B cell (primary cell): ENCODE results near the gene EHHADH. TPM values are rescaled to one million over a fixed set of nuclear protein-coding genes. Genes with fewer than 3 reads are reported as not detected.
"Not testable (repeated sequence)": the region's sequence is repeated elsewhere in the genome, so short reads cannot be mapped to it uniquely, and the experiment has no call there.

Experiments
- ATAC-seq: fragments of 200-7000 bp; cut with Tn5 transposase; one replicate; pipeline ENCODE4 v1.10.0; 2021; ENCODE audit warnings: low read depth, mild to moderate bottlenecking, moderate number of reproducible peaks, moderate library complexity
- CTCF ChIA-PET: fragments of 350-600 bp; sonication (Branson Sonifier 250); formaldehyde crosslinking; loops from one replicate; lab custom pipeline; 2021; ENCODE audit warnings: antibody characterized with exemption, inconsistent platforms; lab: Charles Lee
- POLR2A ChIA-PET: fragments of 350-600 bp; sonication (Branson Sonifier 250); formaldehyde crosslinking; loops from one replicate; lab custom pipeline; 2021; ENCODE audit warnings: antibody characterized with exemption; lab: Charles Lee
- DNase-seq: peaks from one replicate; pipeline ENCODE4 v3.0.0; 2013
- H2AFZ ChIP-seq: 2 replicates; pipeline ENCODE4 v1.6.1; 2012; ENCODE audit warnings: mild to moderate bottlenecking, low read depth, low read length; ENCODE audit not compliant: insufficient read depth, poor library complexity, severe bottlenecking
- H3K27ac ChIP-seq, 2 donors: 1 replicate in 1 of 2; 2 replicates in 1 of 2; pipeline ENCODE4 v1.5.1; 2012 to 2013; ENCODE audit warnings: low read length in 2 of 2, mild to moderate bottlenecking in 2 of 2, moderate library complexity in 1 of 2
- H3K27me3 ChIP-seq, 4 experiments: fragments of 200-600 bp in 1 of 4; sonication (generic) in 1 of 4; replicated peaks in 1 of 4; 1 replicate in 2 of 4; 2 replicates in 2 of 4; pipeline versions ENCODE4 v1.6.1 to v1.7.0; 2013 to 2016; ENCODE audit warnings: low read length in 3 of 4, mild to moderate bottlenecking in 2 of 4, mixed read lengths in 1 of 4, moderate library complexity in 1 of 4; ENCODE audit not compliant: insufficient read depth in 4 of 4, control insufficient read depth in 3 of 4; ENCODE audit errors: control extremely low read depth in 1 of 4
- H3K36me3 ChIP-seq, 2 experiments: replicated peaks in 1 of 2; 1 replicate in 1 of 2; 2 replicates in 1 of 2; pipeline versions ENCODE4 v1.6.1 to v1.7.1; 2013; ENCODE audit warnings: low read length in 1 of 2; ENCODE audit not compliant: insufficient read depth in 2 of 2, control insufficient read depth in 1 of 2; ENCODE audit errors: control extremely low read depth in 1 of 2, extremely low read depth in 1 of 2
- H3K4me1 ChIP-seq, 2 donors: fragments of 200-600 bp in 1 of 2; sonication (generic) in 1 of 2; 1 replicate in 1 of 2; 2 replicates in 1 of 2; pipeline versions ENCODE4 v1.5.1 to v1.6.1; 2013 to 2017; ENCODE audit warnings: low read length in 2 of 2; ENCODE audit not compliant: control insufficient read depth in 2 of 2, insufficient read depth in 2 of 2
- H3K4me2 ChIP-seq: replicated peaks from 2 replicates; pipeline ENCODE3; 2012; ENCODE audit warnings: mild to moderate bottlenecking, low read depth, low read length; ENCODE audit not compliant: poor library complexity, severe bottlenecking
- H3K4me3 ChIP-seq, 5 experiments: fragments of 200-600 bp in 1 of 5; sonication (generic) in 1 of 5; 1 replicate in 3 of 5; 2 replicates in 2 of 5; pipeline versions ENCODE4 v1.5.1 to v1.7.0; 2011 to 2016; ENCODE audit warnings: low read length in 4 of 5, mild to moderate bottlenecking in 4 of 5, low read depth in 2 of 5, control low read depth in 1 of 5, moderate library complexity in 1 of 5; ENCODE audit not compliant: insufficient read depth in 1 of 5; ENCODE audit errors: control extremely low read depth in 1 of 5, extremely low read depth in 1 of 5
- H3K79me2 ChIP-seq: fragments of 200-600 bp; sonication (generic); one replicate; pipeline ENCODE4 v1.6.0; 2016; ENCODE audit warnings: low read length; ENCODE audit not compliant: control insufficient read depth, insufficient read depth
- H3K9ac ChIP-seq: fragments of 200-600 bp; sonication (generic); 2 replicates; pipeline ENCODE4 v1.6.1; 2017; ENCODE audit warnings: mild to moderate bottlenecking, low read length, moderate library complexity
- H3K9me3 ChIP-seq, 3 donors: one replicate each; pipeline versions ENCODE4 v1.6.1 to v1.7.1; 2013; ENCODE audit warnings: low read length in 2 of 3; ENCODE audit not compliant: control insufficient read depth in 2 of 3, insufficient read depth in 1 of 3; ENCODE audit errors: control extremely low read depth in 1 of 3
- H4K20me1 ChIP-seq: 2 replicates; pipeline ENCODE4 v1.6.0; 2012; ENCODE audit warnings: mild to moderate bottlenecking, low read length; ENCODE audit not compliant: insufficient read depth, control insufficient read depth, poor library complexity, severe bottlenecking
- H3K27ac Mint-ChIP-seq: one replicate; pipeline ENCODE4 v1.8.0; 2021; ENCODE audit warnings: mixed read lengths
- H3K27me3 Mint-ChIP-seq: one replicate; pipeline ENCODE4 v1.8.0; 2021; ENCODE audit warnings: mixed read lengths
- H3K4me1 Mint-ChIP-seq: one replicate; pipeline ENCODE4 v1.8.0; 2021; ENCODE audit warnings: mixed read lengths
- H3K4me3 Mint-ChIP-seq: one replicate; pipeline ENCODE4 v1.8.0; 2021; ENCODE audit warnings: mixed read lengths
- H3K9me3 Mint-ChIP-seq: one replicate; pipeline ENCODE4 v1.8.0; 2022; ENCODE audit warnings: mixed read lengths; ENCODE audit not compliant: insufficient read depth
- CTCF ChIP-seq: fragments of 200-600 bp; IDR thresholded peaks from one replicate; pipeline ENCODE4 v1.8.0; 2022; ENCODE audit warnings: antibody characterized with exemption, mild to moderate bottlenecking
- EZH2 ChIP-seq: IDR thresholded peaks from 2 replicates; pipeline ENCODE4 v1.6.1; 2012; ENCODE audit warnings: borderline replicate concordance, low read depth, mild to moderate bottlenecking, moderate library complexity, low read length; ENCODE audit not compliant: insufficient read depth, poor library complexity, severe bottlenecking
- WGBS: methylation state at CpG from one replicate; pipeline ENCODE4 v1.1.5; 2013; ENCODE audit warnings: missing lambda C conversion rate; ENCODE audit not compliant: insufficient coverage; 5-methylcytosine and 5-hydroxymethylcytosine counted together
- intact Hi-C: fragments of 100-400 bp; cut with micrococcal nuclease; formaldehyde crosslinking; loops from one replicate; pipeline ENCODE4 v1.10.0; 2022
- polyA plus RNA-seq: library from polyadenylated mRNA; depleted of rRNA; stranded (reverse); fragments of >200 nt; gene quantifications from 2 replicates; pipeline ENCODE4 v1.2.3, GENCODE V29; 2012
- total RNA-seq, 2 donors: library from RNA; stranded (reverse); fragments of 120-200 nt in 1 of 2; gene quantifications; 1 replicate in 1 of 2; 2 replicates in 1 of 2; pipeline versions ENCODE4 v1.2.3 to v1.2.4, GENCODE V29; 2013 to 2022

Gene EHHADH
- total and polyA plus RNA-seq, 2 donors (not counting 1 experiment from before 2014, with no cell fraction given): 0.30 to 1.4 TPM

GRCh38 chr3:185236969-185237368 is 16.9 kb downstream of the EHHADH start:
- H3K9me3 Mint-ChIP-seq: peaks cover 18% of the 10 kb centered on the region

GRCh38 chr3:185233328-185233727 is 20.5 kb downstream of the EHHADH start:
- peaks cover 3 to 9% (median 7%) of the 10 kb centered on the region in 3 donors for H3K9me3 ChIP-seq
- Mint-ChIP-seq H3K4me3 (no peak overlapping the region), H3K27ac (no peak overlapping the region), H3K9me3 (peaks cover 14% of the 10 kb centered on the region), H3K27me3 (no peaks in the 10 kb centered on the region), H3K4me1 (no peaks in the 10 kb centered on the region)
- H3K4me2 ChIP-seq: no peak overlapping the region
- H3K9ac ChIP-seq: no peak overlapping the region
- no peaks in the 10 kb centered on the region for H3K79me2 ChIP-seq
- intact Hi-C loops: no loop called here
- no peak overlapping the region for H2AFZ ChIP-seq
- H3K4me3 ChIP-seq: no peak overlapping the region
- WGBS: no CpG with 5 or more reads among the region's 2 CpGs
- DNase-seq: no peak
- CTCF ChIA-PET: no interaction called here
- no peaks in the 10 kb centered on the region for H3K27me3 ChIP-seq
- H3K4me1 ChIP-seq: no peaks in the 10 kb centered on the region
- no peaks in the 10 kb centered on the region for H3K36me3 ChIP-seq
- TF ChIP-seq CTCF (no peak), EZH2 (no peak)
- no peak overlapping the region for H3K27ac ChIP-seq
- no peak for ATAC-seq
- no peaks in the 10 kb centered on the region for H4K20me1 ChIP-seq
- POLR2A ChIA-PET: no interaction called here

More at GRCh38 chr3:185236969-185237368, 16.9 kb downstream of the EHHADH start:
- Mint-ChIP-seq H3K27ac (no peak overlapping the region), H3K27me3 (peaks cover 6% of the 10 kb centered on the region), H3K4me1 (no peaks in the 10 kb centered on the region), H3K4me3 (no peak overlapping the region)
- Histone ChIP-seq H4K20me1 (no peaks in the 10 kb centered on the region), H3K9ac (no peak overlapping the region), H3K36me3 (no peaks in the 10 kb centered on the region), H3K79me2 (no peaks in the 10 kb centered on the region), H2AFZ (no peak overlapping the region), H3K27me3 (no peaks in the 10 kb centered on the region), H3K4me3 (no peak overlapping the region), H3K4me1 (no peaks in the 10 kb centered on the region), H3K9me3 (peaks cover 3 to 9% (median 7%) of the 10 kb centered on the region in 3 donors), H3K27ac (no peak overlapping the region), H3K4me2 (no peak overlapping the region)
- intact Hi-C loops: no loop called here
- TF ChIP-seq CTCF (no peak), EZH2 (no peak)
- DNase-seq (no peak), ATAC-seq (no peak)
- ChIA-PET POLR2A (no interaction called here), CTCF (no interaction called here)

- intact Hi-C loops, CTCF ChIA-PET, H3K27me3 Mint-ChIP-seq, H3K27me3 ChIP-seq, H3K9me3 Mint-ChIP-seq, DNase-seq, H3K4me2 ChIP-seq, H3K9me3 ChIP-seq, H2AFZ ChIP-seq, H3K27ac ChIP-seq, H4K20me1 ChIP-seq, H3K9ac ChIP-seq, H3K4me1 Mint-ChIP-seq, H3K27ac Mint-ChIP-seq, H3K4me1 ChIP-seq, H3K79me2 ChIP-seq, H3K4me3 ChIP-seq, POLR2A ChIA-PET, H3K36me3 ChIP-seq, ATAC-seq, H3K4me3 Mint-ChIP-seq: not testable (repeated sequence)
- WGBS: no CpG with 5 or more reads among the region's 1 CpG
Observed at GRCh38 chr3:185226526-185226925, 27.3 kb downstream of the EHHADH start.
